SK-MEL-5 (cell line): ENCODE results near the gene BOLA1. TPM values are rescaled to one million over a fixed set of nuclear protein-coding genes. Genes with fewer than 3 reads are reported as not detected.

Source experiments
- DNase-seq: peaks from one replicate; pipeline ENCODE4 v3.0.0-alpha.2; 2016; ENCODE audit warnings: low read depth, low spot score
- in situ Hi-C: cut with HindIII; loops from 2 replicates; pipeline ENCODE4 v1.10.0; 2016; ENCODE audit warnings: low sequenced_read_pairs, high pct_unique_total_duplicates, low pct_unique_long_range_greater_than_20kb
- total RNA-seq: library from RNA; depleted of rRNA; stranded (reverse); fragments of >200 nt; shearing (Covaris generic); gene quantifications from 2 replicates; pipeline ENCODE4 v1.2.3, GENCODE V29; 2014; rRNA removed

The BOLA1 gene
- total RNA-seq, 1 experiment from 2014 or later = 18.5 TPM

DNA sequence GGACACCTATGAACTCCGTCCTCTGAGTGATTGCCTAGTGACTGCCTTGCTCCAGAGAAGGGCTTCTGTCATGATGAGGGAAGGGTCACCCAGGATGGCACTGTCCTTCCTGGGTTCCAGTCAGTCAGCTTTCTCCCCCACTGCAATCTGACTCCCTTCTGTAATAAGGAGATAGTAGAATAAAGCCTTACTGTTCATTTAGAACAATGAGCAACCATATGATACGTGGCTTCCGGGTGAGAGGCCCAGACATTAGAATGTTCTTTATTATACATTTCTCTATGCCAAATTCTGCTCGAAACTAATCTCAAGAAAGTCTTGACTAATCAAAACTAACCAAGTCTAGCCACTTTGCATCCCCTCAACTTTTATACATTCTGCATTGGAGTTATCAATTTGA, 45.8 kb downstream of the BOLA1 start:
- DNase-seq = peak; percentile 83
- in situ Hi-C loops = no loop called here

GRCh38 chr1:149949911-149950310, 50.5 kb downstream of the BOLA1 start:
- DNase-seq = no peak
- in situ Hi-C loops = no loop called here

Other genes with a start within 250 kb of the BOLA1 start
- not detected in 2 replicates for gene FCGR1A, start 116.9 kb upstream of the BOLA1 start, total RNA-seq
- 19.4 and 22.3 TPM in 2 replicates for gene SV2A, start 18.3 kb downstream of the BOLA1 start, total RNA-seq
- gene SF3B4, start 28.2 kb downstream of the BOLA1 start, total RNA-seq = 14.1 and 15.4 TPM in 2 replicates
- gene MTMR11, start 37.3 kb downstream of the BOLA1 start, total RNA-seq = 1.6 TPM in 2 replicates
- gene OTUD7B, start 111.2 kb downstream of the BOLA1 start, total RNA-seq = 34.9 and 37.3 TPM in 2 replicates
- gene VPS45, start 168.2 kb downstream of the BOLA1 start, total RNA-seq = 56.1 and 59.3 TPM in 2 replicates